ENCODE results near the gene UGT3A2. TPM values are rescaled to one million over a fixed set of nuclear protein-coding genes. Genes with fewer than 3 reads are reported as not detected.

The UGT3A2 gene
- polyA plus RNA-seq, 3 donors, result not detected

GRCh38 chr5:36108758-36109460 lies 42.2 kb upstream of the UGT3A2 start:
- H3K27ac Mint-ChIP-seq, result no peak overlapping the region
- no CpG with 5 or more reads among the region's 3 CpGs for WGBS (ENCODE audit: insufficient coverage)
- H3K4me1 Mint-ChIP-seq, result no peaks in the 10 kb centered on the region
- no peak overlapping the region for H3K9ac ChIP-seq (ENCODE audit: insufficient read depth, low read length, poor library complexity, severe bottlenecking)
- H3K4me1 ChIP-seq (ENCODE audit: control insufficient read depth in 1 of 2, insufficient read depth in 2 of 2, low read length in 2 of 2), result no peaks in the 10 kb centered on the region
- no peak overlapping the region for H3K27ac ChIP-seq (ENCODE audit: low read depth in 1 of 2, low read length in 2 of 2)
- no peak overlapping the region for H3K4me2 ChIP-seq (replicated peaks; ENCODE audit: extremely low read depth, low read length, poor library complexity, severe bottlenecking)
- H4K20me1 ChIP-seq (ENCODE audit: insufficient read depth, low read length), result no peaks in the 10 kb centered on the region
- H3K36me3 ChIP-seq (replicated peaks in 1 of 2; ENCODE audit: control insufficient read depth in 1 of 2, insufficient read depth in 2 of 2, low read length in 2 of 2), result peaks cover 62 to 94% of the 10 kb centered on the region in 2 donors
- no peaks in the 10 kb centered on the region for H3K9me3 ChIP-seq (replicated peaks in 1 of 2; ENCODE audit: control insufficient read depth in 1 of 2, insufficient read depth in 1 of 2, low read length in 2 of 2)
- H3K79me2 ChIP-seq (ENCODE audit: insufficient read depth, low read length), result no peaks in the 10 kb centered on the region
- DNase-seq, result no peak
- intact Hi-C loops (cut with micrococcal nuclease), result no loop called here
- H3K4me3 Mint-ChIP-seq, result no peak overlapping the region
- TF ChIP-seq CTCF (IDR thresholded peaks at IDR 0.05), result no peak
- peaks cover 56 to 64% of the 10 kb centered on the region in 2 donors for H3K36me3 Mint-ChIP-seq
- H3K4me3 ChIP-seq (replicated peaks in 1 of 3; ENCODE audit: low read depth in 2 of 3, low read length in 3 of 3), result no peak overlapping the region
- H2AFZ ChIP-seq (ENCODE audit: insufficient read depth, low read depth, low read length, poor library complexity, severe bottlenecking), result no peak overlapping the region
- no peaks in the 10 kb centered on the region for H3K9me3 Mint-ChIP-seq
- no peaks in the 10 kb centered on the region for H3K27me3 ChIP-seq (ENCODE audit: control insufficient read depth in 2 of 2, insufficient read depth in 2 of 2, low read length in 2 of 2)
- H3K27me3 Mint-ChIP-seq (ENCODE audit: low read depth in 3 of 3), result no peaks in the 10 kb centered on the region

- Mint-ChIP-seq H3K27me3 (ENCODE audit: low read depth in 3 of 3) (no peaks in the 10 kb centered on the region), H3K9me3 (no peaks in the 10 kb centered on the region), H3K27ac (no peak overlapping the region), H3K4me1 (no peaks in the 10 kb centered on the region), H3K4me3 (no peak overlapping the region), H3K36me3 (peaks cover 51 to 57% of the 10 kb centered on the region in 2 donors)
- no peak for DNase-seq
- 82% methylated on average over 2 of the region's 2 CpGs for WGBS (ENCODE audit: insufficient coverage)
- Histone ChIP-seq H3K9ac (ENCODE audit: insufficient read depth, low read length, poor library complexity, severe bottlenecking) (no peak overlapping the region), H3K4me2 (replicated peaks; ENCODE audit: extremely low read depth, low read length, poor library complexity, severe bottlenecking) (no peak overlapping the region), H3K79me2 (ENCODE audit: insufficient read depth, low read length) (no peaks in the 10 kb centered on the region), H3K4me1 (ENCODE audit: control insufficient read depth in 1 of 2, insufficient read depth in 2 of 2, low read length in 2 of 2) (no peaks in the 10 kb centered on the region), H3K27ac (ENCODE audit: low read depth in 1 of 2, low read length in 2 of 2) (no peak overlapping the region), H3K9me3 (replicated peaks in 1 of 2; ENCODE audit: control insufficient read depth in 1 of 2, insufficient read depth in 1 of 2, low read length in 2 of 2) (no peaks in the 10 kb centered on the region), H3K27me3 (ENCODE audit: control insufficient read depth in 2 of 2, insufficient read depth in 2 of 2, low read length in 2 of 2) (no peaks in the 10 kb centered on the region), H3K4me3 (replicated peaks in 1 of 3; ENCODE audit: low read depth in 2 of 3, low read length in 3 of 3) (no peak overlapping the region), H3K36me3 (replicated peaks in 1 of 2; ENCODE audit: control insufficient read depth in 1 of 2, insufficient read depth in 2 of 2, low read length in 2 of 2) (peaks cover 57 to 77% of the 10 kb centered on the region in 2 donors), H4K20me1 (ENCODE audit: insufficient read depth, low read length) (no peaks in the 10 kb centered on the region), H2AFZ (ENCODE audit: insufficient read depth, low read depth, low read length, poor library complexity, severe bottlenecking) (no peak overlapping the region)
- intact Hi-C loops (cut with micrococcal nuclease), result no loop called here
- no peak for TF ChIP-seq CTCF (IDR thresholded peaks at IDR 0.05)
Observed at GRCh38 chr5:36105819-36106218, 39.1 kb upstream of the UGT3A2 start.
